D721Med (cell line): Measurements from ENCODE around the gene TGFBR3L.

ENCODE experiments used
- DNase-seq: peaks from one replicate; pipeline ENCODE4 v3.0.0; 2011; ENCODE audit warnings: low spot score; ENCODE audit not compliant: insufficient read length
- FAIRE-seq: peaks from 2 replicates; lab custom pipeline; 2011; peaks lifted over from hg19 to GRCh38; lab: Jason Lieb, UNC
- CTCF ChIP-seq: IDR thresholded peaks from 2 replicates; pipeline ENCODE4 v1.5.1; 2012; ENCODE audit warnings: mild to moderate bottlenecking, control low read depth; ENCODE audit not compliant: insufficient read depth; ENCODE audit errors: missing control alignments

The TGFBR3L gene

GRCh38 chr19:7869453-7869909 lies 45.1 kb upstream of the TGFBR3L start:
- no peak for DNase-seq
- FAIRE-seq, result no peak
- no peak for TF ChIP-seq CTCF

DNA sequence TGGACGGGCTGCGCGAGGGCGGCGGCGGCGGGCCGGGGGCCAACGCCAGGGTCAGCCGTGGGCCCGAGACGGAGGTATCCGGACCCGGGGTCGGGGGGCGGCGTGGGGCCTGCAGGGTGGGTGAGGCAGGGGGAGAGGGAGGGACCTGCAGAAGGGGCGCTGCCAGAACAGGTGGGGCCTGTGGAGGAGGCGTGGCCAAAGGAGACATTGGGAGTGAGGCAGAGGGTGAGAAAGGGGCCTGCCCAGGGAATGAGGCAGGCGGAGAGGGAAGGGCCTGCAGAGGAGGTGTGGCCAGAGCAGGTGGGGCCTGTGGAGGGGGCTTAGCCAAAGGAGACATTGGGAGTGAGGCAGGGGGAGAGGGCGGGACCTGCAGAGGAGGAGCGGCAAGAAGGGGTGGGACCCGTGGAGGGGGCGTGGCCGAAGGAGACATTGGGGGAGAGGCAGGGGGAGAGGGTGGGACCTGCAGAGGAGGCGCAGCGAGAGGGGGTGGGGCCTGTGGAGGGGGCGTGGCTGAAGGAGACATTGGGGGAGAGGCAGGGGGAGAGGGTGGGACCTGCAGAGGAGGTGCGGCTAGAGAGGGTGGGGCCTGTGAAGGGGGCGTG lies 44.6 kb upstream of the TGFBR3L start:
- no peak for TF ChIP-seq CTCF
- FAIRE-seq (no peak), DNase-seq (no peak)

GRCh38 chr19:7870571-7871436 lies 43.8 kb upstream of the TGFBR3L start:
- no peak for DNase-seq
- no peak for FAIRE-seq
- no peak for TF ChIP-seq CTCF

DNA sequence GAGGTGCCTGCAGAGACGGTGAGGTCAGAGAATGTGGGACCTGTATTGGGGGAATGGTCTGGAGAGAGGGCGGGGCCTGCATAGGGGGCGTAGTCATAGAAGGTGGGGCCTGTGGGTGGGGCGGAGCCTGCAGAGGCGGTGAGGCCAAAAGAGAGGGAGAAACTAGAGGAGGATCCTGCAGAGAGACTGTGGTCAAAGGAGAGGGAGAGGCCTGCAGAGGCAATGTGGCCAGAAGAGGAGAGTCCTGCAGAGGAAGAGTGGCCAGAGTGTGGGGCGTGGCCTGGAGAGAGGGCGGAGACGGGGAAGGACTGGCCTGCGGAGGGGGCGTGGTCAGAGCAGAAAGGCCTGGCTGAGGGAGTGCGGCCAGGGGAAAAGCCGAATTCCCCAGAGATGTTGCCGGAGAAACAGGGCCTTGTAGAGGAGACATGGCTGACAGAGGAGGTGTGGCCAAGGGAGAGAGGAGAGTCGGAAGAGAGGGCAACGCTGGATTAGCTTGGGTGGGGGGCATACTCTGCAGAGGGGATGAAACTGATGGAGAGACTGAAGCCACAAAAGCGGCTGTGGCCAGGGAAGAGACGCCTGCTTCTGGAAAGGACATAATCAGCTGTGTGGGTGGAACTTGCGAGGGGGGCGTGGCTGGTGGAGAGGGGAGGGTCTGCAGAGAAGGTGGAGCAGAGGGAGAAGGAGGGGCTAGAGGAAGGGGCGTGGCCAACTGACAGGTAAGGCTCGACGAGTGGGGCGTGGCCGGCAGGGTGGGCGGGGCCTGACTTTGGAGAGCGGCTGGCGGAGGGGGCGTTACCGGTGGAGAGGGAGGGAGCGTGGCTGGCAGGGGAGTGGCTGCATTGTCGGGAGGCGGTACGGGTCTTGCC lies 43.0 kb upstream of the TGFBR3L start:
- DNase-seq (peak; percentile 19), FAIRE-seq (no peak)
- TF ChIP-seq CTCF, result no peak

GRCh38 chr19:7872306-7873204 lies 42.1 kb upstream of the TGFBR3L start:
- TF ChIP-seq CTCF, result no peak
- FAIRE-seq (no peak), DNase-seq (no peak)
